DLD1 (cell line): ENCODE data around the gene ZBTB18.

ENCODE experiments used
- in situ Hi-C: cut with HindIII; loops from 2 replicates; pipeline ENCODE4 v1.10.0; 2017; ENCODE audit warnings: low sequenced_read_pairs

ZBTB18 gene

GRCh38 chr1:244060686-244061085 is 9.6 kb downstream of the ZBTB18 start:
- in situ Hi-C loops, result no loop called here

- in situ Hi-C loops, result no loop called here
Measured at GRCh38 chr1:244062156-244062725, 11.2 kb downstream of the ZBTB18 start.

GRCh38 chr1:244063498-244063897 is 12.4 kb downstream of the ZBTB18 start:
- in situ Hi-C loops, result no loop called here

GRCh38 chr1:244064621-244065020 is 13.5 kb downstream of the ZBTB18 start:
- in situ Hi-C loops, result no loop called here

GRCh38 chr1:244065063-244065793 is 14.1 kb downstream of the ZBTB18 start:
- in situ Hi-C loops, result no loop called here

- in situ Hi-C loops, result no loop called here
Measured at GRCh38 chr1:244065960-244066388, 14.9 kb downstream of the ZBTB18 start.

GRCh38 chr1:244066954-244067716 is 16.1 kb downstream of the ZBTB18 start:
- in situ Hi-C loops, result no loop called here

- in situ Hi-C loops, result no loop called here
Measured at GRCh38 chr1:244067893-244068292, 16.8 kb downstream of the ZBTB18 start.

- in situ Hi-C loops, result no loop called here
Measured at GRCh38 chr1:244068567-244068966, 17.5 kb downstream of the ZBTB18 start.

GRCh38 chr1:244069326-244069898 is 18.3 kb downstream of the ZBTB18 start:
- in situ Hi-C loops, result no loop called here

GRCh38 chr1:244074559-244075171 is 23.6 kb downstream of the ZBTB18 start:
- in situ Hi-C loops, result no loop called here

GRCh38 chr1:244075247-244075722 is 24.2 kb downstream of the ZBTB18 start:
- in situ Hi-C loops, result no loop called here

- in situ Hi-C loops, result no loop called here
Measured at GRCh38 chr1:244076740-244077139, 25.7 kb downstream of the ZBTB18 start.

GRCh38 chr1:244077473-244078220 is 26.6 kb downstream of the ZBTB18 start:
- in situ Hi-C loops, result no loop called here

GRCh38 chr1:244080343-244080929 is 29.4 kb downstream of the ZBTB18 start:
- in situ Hi-C loops, result no loop called here

GRCh38 chr1:244082969-244083368 is 31.9 kb downstream of the ZBTB18 start:
- in situ Hi-C loops, result no loop called here

- in situ Hi-C loops, result no loop called here
Measured at GRCh38 chr1:244083383-244083943, 32.4 kb downstream of the ZBTB18 start.

- in situ Hi-C loops, result no loop called here
Measured at GRCh38 chr1:244084763-244085162, 33.7 kb downstream of the ZBTB18 start.

- in situ Hi-C loops, result no loop called here
Measured at GRCh38 chr1:244085891-244086290, 34.8 kb downstream of the ZBTB18 start.
